WTC11 (cell line): ENCODE measurements around the gene CYREN.

Experiments used
- CBFB ChIP-seq: sonication (generic); formaldehyde crosslinking; IDR thresholded peaks from 2 replicates; pipeline ENCODE4 v1.8.1; 2022; ENCODE audit warnings: mild to moderate bottlenecking, low read depth, missing genetic modification reagents
- CREB1 ChIP-seq: sonication (generic); formaldehyde crosslinking; IDR thresholded peaks from 2 replicates; pipeline ENCODE4 v1.8.0; 2023; ENCODE audit warnings: mild to moderate bottlenecking, missing genetic modification reagents
- FOXJ3 ChIP-seq: sonication (generic); formaldehyde crosslinking; IDR thresholded peaks from 2 replicates; pipeline ENCODE4 v1.9.0; 2021; ENCODE audit warnings: missing genetic modification reagents, mild to moderate bottlenecking, borderline replicate concordance
- JUN ChIP-seq: sonication (generic); formaldehyde crosslinking; IDR thresholded peaks from 2 replicates; pipeline ENCODE4 v1.8.0; 2023; ENCODE audit warnings: mild to moderate bottlenecking, missing genetic modification reagents
- RORB ChIP-seq: fragments of 250-450 bp; sonication (Bioruptor Pico); IDR thresholded peaks from 2 replicates; pipeline ENCODE4 v1.9.0; 2021; ENCODE audit warnings: mild to moderate bottlenecking
- TF ChIP-seq, protein P1 (sequence below): fragments of 200-600 bp; IDR thresholded peaks from 2 replicates; pipeline ENCODE4 v1.8.0; 2022; ENCODE audit warnings: antibody characterized with exemption

DNA sequence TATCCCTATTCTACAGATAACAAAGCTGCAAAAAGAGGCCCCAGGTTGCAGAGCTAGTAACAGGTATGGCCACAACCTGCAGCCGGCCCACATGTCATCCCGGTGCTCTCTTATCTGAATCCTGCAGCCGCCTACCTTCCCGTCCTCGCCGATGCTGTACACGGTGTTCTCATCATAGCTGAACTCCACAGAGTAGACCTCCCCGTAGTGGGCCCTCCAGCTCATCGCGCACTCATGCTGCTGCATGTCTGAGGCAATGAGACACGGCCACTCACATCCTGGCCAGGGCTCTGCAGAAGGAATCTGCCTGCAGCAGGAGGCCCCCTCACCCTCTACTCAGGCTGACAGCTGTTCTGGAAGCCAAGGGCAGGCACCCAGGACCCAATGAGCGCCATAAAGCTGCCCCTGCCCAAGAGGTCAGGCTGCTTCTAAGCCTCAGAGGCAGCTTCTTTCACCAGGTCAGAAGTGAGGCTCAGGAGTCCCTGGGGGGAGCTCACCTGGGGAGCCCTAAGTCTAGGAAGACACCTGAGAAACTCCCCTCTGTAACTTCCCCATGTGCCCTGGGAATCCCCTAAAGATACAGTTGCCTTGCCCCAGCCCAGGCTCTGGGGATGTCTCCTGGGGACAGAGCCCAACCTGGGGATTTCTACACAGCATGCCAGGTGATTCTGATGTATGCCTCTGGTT lies 17.9 kb upstream of the CYREN start:
- TF ChIP-seq RORB, result no peak
- TF ChIP-seq CREB1 (CRISPR knock-in tag), result no peak
- no peak for TF ChIP-seq FOXJ3 (CRISPR knock-in tag)
- TF ChIP-seq CBFB (CRISPR knock-in tag), result no peak
- no peak for TF ChIP-seq JUN
- TF ChIP-seq, protein P1, sequence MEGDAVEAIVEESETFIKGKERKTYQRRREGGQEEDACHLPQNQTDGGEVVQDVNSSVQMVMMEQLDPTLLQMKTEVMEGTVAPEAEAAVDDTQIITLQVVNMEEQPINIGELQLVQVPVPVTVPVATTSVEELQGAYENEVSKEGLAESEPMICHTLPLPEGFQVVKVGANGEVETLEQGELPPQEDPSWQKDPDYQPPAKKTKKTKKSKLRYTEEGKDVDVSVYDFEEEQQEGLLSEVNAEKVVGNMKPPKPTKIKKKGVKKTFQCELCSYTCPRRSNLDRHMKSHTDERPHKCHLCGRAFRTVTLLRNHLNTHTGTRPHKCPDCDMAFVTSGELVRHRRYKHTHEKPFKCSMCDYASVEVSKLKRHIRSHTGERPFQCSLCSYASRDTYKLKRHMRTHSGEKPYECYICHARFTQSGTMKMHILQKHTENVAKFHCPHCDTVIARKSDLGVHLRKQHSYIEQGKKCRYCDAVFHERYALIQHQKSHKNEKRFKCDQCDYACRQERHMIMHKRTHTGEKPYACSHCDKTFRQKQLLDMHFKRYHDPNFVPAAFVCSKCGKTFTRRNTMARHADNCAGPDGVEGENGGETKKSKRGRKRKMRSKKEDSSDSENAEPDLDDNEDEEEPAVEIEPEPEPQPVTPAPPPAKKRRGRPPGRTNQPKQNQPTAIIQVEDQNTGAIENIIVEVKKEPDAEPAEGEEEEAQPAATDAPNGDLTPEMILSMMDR, result no peak
